Skeletal muscle tissue (tissue), 4 donors: ENCODE results near the gene PRKCA. TPM values are rescaled to one million over a fixed set of nuclear protein-coding genes. Genes with fewer than 3 reads are reported as not detected.

ENCODE experiments used
- H3K27ac ChIP-seq: one replicate; pipeline ENCODE4 v1.7.0; 2013; ENCODE audit warnings: mild to moderate bottlenecking, low read depth, low read length, inconsistent platforms
- H3K27me3 ChIP-seq, 3 donors: one replicate each; pipeline ENCODE4 v1.7.0; 2013; ENCODE audit warnings: low read length in 3 of 3; ENCODE audit not compliant: control insufficient read depth in 3 of 3, insufficient read depth in 3 of 3
- H3K36me3 ChIP-seq, 3 donors: one replicate each; pipeline ENCODE4 v1.7.0; 2013; ENCODE audit warnings: low read length in 3 of 3; ENCODE audit not compliant: control insufficient read depth in 3 of 3, insufficient read depth in 3 of 3
- H3K4me1 ChIP-seq, 3 donors: one replicate each; pipeline ENCODE4 v1.7.0; 2013; ENCODE audit warnings: low read length in 3 of 3, mild to moderate bottlenecking in 3 of 3; ENCODE audit not compliant: control insufficient read depth in 3 of 3, insufficient read depth in 3 of 3
- H3K4me3 ChIP-seq, 3 donors: one replicate each; pipeline ENCODE4 v1.7.0; 2013; ENCODE audit warnings: low read length in 3 of 3
- H3K9ac ChIP-seq, 3 donors: one replicate each; pipeline ENCODE4 v1.7.0; 2013; ENCODE audit warnings: low read length in 3 of 3, mild to moderate bottlenecking in 3 of 3, moderate library complexity in 2 of 3, low read depth in 1 of 3
- H3K9me3 ChIP-seq, 3 donors: one replicate each; pipeline ENCODE4 v1.7.0; 2013; ENCODE audit warnings: low read length in 3 of 3; ENCODE audit not compliant: control insufficient read depth in 3 of 3
- total RNA-seq: library from RNA; depleted of rRNA; stranded (reverse); fragments of >200 nt; gene quantifications from one replicate; pipeline ENCODE4 v1.2.3, GENCODE V29; 2014
- donor health status: Osteomylitis.

The PRKCA gene
- total RNA-seq, 1 donor from 2014 or later, result 2.1 TPM

DNA sequence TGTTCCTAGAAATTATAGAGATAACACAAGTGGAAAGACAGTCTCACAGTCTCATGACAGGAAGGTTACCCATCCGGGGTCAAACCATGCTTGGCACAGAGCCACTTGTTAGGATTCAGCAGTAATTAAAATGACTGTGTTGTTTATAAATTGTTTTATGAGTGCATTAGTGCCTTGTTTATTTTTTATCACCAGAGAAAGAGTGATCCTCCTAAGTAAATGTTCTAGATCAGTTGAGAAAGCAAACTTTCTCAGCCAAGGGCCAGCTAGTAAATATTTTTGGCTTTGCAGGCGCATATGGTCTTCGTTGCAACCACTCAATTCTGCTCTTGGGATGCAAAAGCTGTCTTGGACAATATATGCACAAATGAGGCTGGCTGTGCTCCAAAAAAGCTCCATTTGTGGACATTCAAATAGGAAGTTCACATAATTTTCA is 278.6 kb downstream of the PRKCA start:
- no peaks in the 10 kb centered on the region for H3K9me3 ChIP-seq
- no peaks in the 10 kb centered on the region for H3K36me3 ChIP-seq
- H3K27ac ChIP-seq, result no peak overlapping the region
- peaks cover 0 to 15% (median 12%) of the 10 kb centered on the region in 3 donors for H3K4me1 ChIP-seq
- H3K9ac ChIP-seq, result no peak overlapping the region
- H3K27me3 ChIP-seq, result no peaks in the 10 kb centered on the region
- no peak overlapping the region for H3K4me3 ChIP-seq

DNA sequence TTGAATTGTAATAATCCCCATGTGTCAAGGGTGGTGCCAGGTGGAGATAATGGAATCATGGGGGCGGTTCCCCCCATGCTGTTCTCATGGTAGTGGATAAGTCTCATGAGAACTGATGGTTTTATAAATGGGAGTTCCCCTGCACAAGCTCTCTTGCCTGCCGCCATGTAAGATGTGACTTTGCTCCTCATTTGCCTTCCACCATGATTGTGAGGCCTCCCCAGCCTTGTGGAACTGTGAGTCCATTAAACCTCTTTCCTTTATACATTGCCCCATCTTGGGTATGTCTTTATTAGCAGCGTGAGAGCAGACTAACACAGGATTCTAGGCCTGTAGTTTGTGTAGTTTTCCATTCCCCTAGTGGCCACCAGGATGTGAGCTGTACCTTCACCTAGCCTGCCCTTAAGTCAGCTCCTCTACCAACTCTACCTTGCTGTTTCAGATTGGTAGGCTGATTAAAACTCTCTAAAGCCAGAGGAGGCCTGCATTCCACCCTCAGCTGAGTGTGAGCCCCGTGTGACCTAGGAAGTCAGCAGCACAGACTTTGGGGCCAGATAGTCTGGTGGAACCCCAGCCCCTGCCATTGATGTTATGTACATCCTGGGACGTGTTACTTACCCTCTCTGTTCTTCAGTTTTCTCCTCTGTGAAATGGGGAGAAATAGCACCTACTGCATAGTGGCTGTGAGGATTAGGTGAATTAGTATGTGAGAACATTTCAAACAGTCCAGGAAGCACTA is 280.1 kb downstream of the PRKCA start:
- Histone ChIP-seq H3K4me3 (no peak overlapping the region), H3K36me3 (no peaks in the 10 kb centered on the region), H3K9me3 (no peaks in the 10 kb centered on the region), H3K9ac (no peak overlapping the region), H3K4me1 (peaks cover 0 to 15% (median 12%) of the 10 kb centered on the region in 3 donors), H3K27me3 (no peaks in the 10 kb centered on the region), H3K27ac (no peak overlapping the region)

GRCh38 chr17:66583112-66583748 is 280.8 kb downstream of the PRKCA start:
- Histone ChIP-seq H3K27me3 (no peaks in the 10 kb centered on the region), H3K9me3 (no peaks in the 10 kb centered on the region), H3K9ac (no peak overlapping the region), H3K27ac (no peak overlapping the region), H3K36me3 (no peaks in the 10 kb centered on the region), H3K4me3 (no peak overlapping the region), H3K4me1 (peaks cover 0 to 15% (median 12%) of the 10 kb centered on the region in 3 donors)

GRCh38 chr17:66584927-66585326 is 282.5 kb downstream of the PRKCA start:
- H3K36me3 ChIP-seq, result no peaks in the 10 kb centered on the region
- no peaks in the 10 kb centered on the region for H3K9me3 ChIP-seq
- no peaks in the 10 kb centered on the region for H3K27me3 ChIP-seq
- H3K27ac ChIP-seq, result no peak overlapping the region
- no peak overlapping the region for H3K4me3 ChIP-seq
- H3K9ac ChIP-seq, result no peak overlapping the region
- peaks cover 0 to 7% (median under 1%) of the 10 kb centered on the region in 3 donors for H3K4me1 ChIP-seq

- Histone ChIP-seq H3K4me1 (peaks cover 0 to 2% (median 0%) of the 10 kb centered on the region in 3 donors), H3K27ac (no peak overlapping the region), H3K9me3 (no peaks in the 10 kb centered on the region), H3K4me3 (no peak overlapping the region), H3K36me3 (no peaks in the 10 kb centered on the region), H3K9ac (no peak overlapping the region), H3K27me3 (no peaks in the 10 kb centered on the region)
Measured at GRCh38 chr17:66585472-66585871, 283.1 kb downstream of the PRKCA start.

- Histone ChIP-seq H3K27ac (no peak overlapping the region), H3K27me3 (no peaks in the 10 kb centered on the region), H3K9ac (no peak overlapping the region), H3K36me3 (no peaks in the 10 kb centered on the region), H3K4me1 (no peaks in the 10 kb centered on the region), H3K4me3 (no peak overlapping the region), H3K9me3 (no peaks in the 10 kb centered on the region)
Measured at GRCh38 chr17:66589892-66590291, 287.5 kb downstream of the PRKCA start.

GRCh38 chr17:66593116-66593515 is 290.7 kb downstream of the PRKCA start:
- Histone ChIP-seq H3K27me3 (no peaks in the 10 kb centered on the region), H3K4me1 (no peaks in the 10 kb centered on the region), H3K27ac (no peak overlapping the region), H3K9ac (no peak overlapping the region), H3K9me3 (peaks cover 0 to 3% (median 0%) of the 10 kb centered on the region in 3 donors), H3K4me3 (no peak overlapping the region), H3K36me3 (no peaks in the 10 kb centered on the region)

DNA sequence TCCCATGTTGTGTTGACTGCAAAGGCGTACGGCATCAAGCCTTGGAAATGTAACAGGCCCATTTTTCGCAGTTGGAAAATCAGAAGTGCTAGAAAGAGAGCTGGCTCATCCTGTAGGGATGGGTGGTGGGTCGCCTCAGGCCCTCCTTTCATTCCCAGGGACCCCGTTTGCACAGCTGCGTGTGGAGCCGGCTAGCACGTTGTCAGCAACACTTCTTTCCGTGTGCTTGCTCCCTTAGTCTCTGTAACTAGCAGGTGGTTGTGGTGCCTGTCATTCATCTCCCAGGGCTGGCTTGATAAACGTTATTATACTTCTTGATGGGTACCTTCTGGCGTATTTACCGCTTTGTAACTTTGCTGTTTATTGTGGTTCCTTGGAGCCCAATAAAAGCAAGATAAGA is 293.5 kb downstream of the PRKCA start:
- no peak overlapping the region for H3K4me3 ChIP-seq
- H3K27ac ChIP-seq, result no peak overlapping the region
- H3K9ac ChIP-seq, result no peak overlapping the region
- no peaks in the 10 kb centered on the region for H3K27me3 ChIP-seq
- H3K4me1 ChIP-seq, result no peaks in the 10 kb centered on the region
- no peaks in the 10 kb centered on the region for H3K36me3 ChIP-seq
- H3K9me3 ChIP-seq, result peaks cover 0 to 3% (median 0%) of the 10 kb centered on the region in 3 donors

- H3K36me3 ChIP-seq, result no peaks in the 10 kb centered on the region
- H3K27ac ChIP-seq, result no peak overlapping the region
- no peaks in the 10 kb centered on the region for H3K9me3 ChIP-seq
- no peak overlapping the region for H3K9ac ChIP-seq
- no peaks in the 10 kb centered on the region for H3K27me3 ChIP-seq
- H3K4me1 ChIP-seq, result no peaks in the 10 kb centered on the region
- no peak overlapping the region for H3K4me3 ChIP-seq
Measured at GRCh38 chr17:66602659-66603384, 300.4 kb downstream of the PRKCA start.

GRCh38 chr17:66604376-66604775 is 302.0 kb downstream of the PRKCA start:
- H3K9me3 ChIP-seq, result no peaks in the 10 kb centered on the region
- H3K27ac ChIP-seq, result no peak overlapping the region
- H3K36me3 ChIP-seq, result no peaks in the 10 kb centered on the region
- no peaks in the 10 kb centered on the region for H3K27me3 ChIP-seq
- no peaks in the 10 kb centered on the region for H3K4me1 ChIP-seq
- no peak overlapping the region for H3K4me3 ChIP-seq
- no peak overlapping the region for H3K9ac ChIP-seq
